Ovary (tissue), 3 donors: Measurements from ENCODE around the gene TDO2.

Experiments
- CTCF ChIP-seq, 3 donors: fragments of 450-650 bp in 2 of 3; fragments of 200-600 bp in 1 of 3; IDR thresholded peaks; one replicate each; pipeline versions ENCODE4 v1.5.1 to v1.8.0; 2016 to 2022; ENCODE audit warnings: antibody characterized with exemption in 3 of 3, mild to moderate bottlenecking in 1 of 3
- EP300 ChIP-seq: sonication (generic); formaldehyde crosslinking; IDR thresholded peaks from one replicate; pipeline ENCODE4 v1.6.1; 2017; ENCODE audit warnings: antibody characterized with exemption
- POLR2A ChIP-seq: fragments of 450-650 bp; IDR thresholded peaks from one replicate; pipeline ENCODE4 v1.6.1; 2017; ENCODE audit warnings: antibody characterized with exemption, mild to moderate bottlenecking, moderate library complexity
- donor health status: DM: no; HTN: no; CAD: no.

- no peak for TF ChIP-seq POLR2A
- TF ChIP-seq CTCF (IDR thresholded peaks at IDR 0.05) = no peak
- no peak for TF ChIP-seq EP300
These were observed 835 bp downstream of the TDO2 start for GRCh38 chr4:155904331-155904730.
